HUES64 (cell line): ENCODE data around the gene TMCC1.

Source experiments
- H3K27ac ChIP-seq: 2 replicates; pipeline ENCODE4 v1.7.0; 2013; ENCODE audit warnings: low read depth, low read length, inconsistent platforms
- H3K27me3 ChIP-seq: 2 replicates; pipeline ENCODE4 v1.6.1; 2013; ENCODE audit warnings: mild to moderate bottlenecking, low read length; ENCODE audit not compliant: insufficient read depth
- H3K36me3 ChIP-seq: 2 replicates; pipeline ENCODE4 v1.6.1; 2013; ENCODE audit warnings: mild to moderate bottlenecking, low read length; ENCODE audit not compliant: insufficient read depth
- H3K4me1 ChIP-seq: 2 replicates; pipeline ENCODE4 v1.6.1; 2013; ENCODE audit warnings: mild to moderate bottlenecking, low read length, moderate library complexity; ENCODE audit not compliant: insufficient read depth
- H3K4me3 ChIP-seq: 2 replicates; pipeline ENCODE4 v1.5.1; 2013; ENCODE audit warnings: mild to moderate bottlenecking, low read length, moderate library complexity
- H3K9ac ChIP-seq: 2 replicates; pipeline ENCODE4 v1.6.1; 2013; ENCODE audit warnings: mild to moderate bottlenecking, low read depth, low read length
- H3K9me3 ChIP-seq: 2 replicates; pipeline ENCODE4 v1.6.1; 2013; ENCODE audit warnings: low read depth, low read length; ENCODE audit not compliant: insufficient read depth
- WGBS: fragments of 150-250, 120-280 bp; methylation state at CpG from one replicate; pipeline ENCODE4 v1.1.7; 2013; ENCODE audit warnings: missing lambda C conversion rate; 5-methylcytosine and 5-hydroxymethylcytosine counted together

TMCC1 gene

DNA sequence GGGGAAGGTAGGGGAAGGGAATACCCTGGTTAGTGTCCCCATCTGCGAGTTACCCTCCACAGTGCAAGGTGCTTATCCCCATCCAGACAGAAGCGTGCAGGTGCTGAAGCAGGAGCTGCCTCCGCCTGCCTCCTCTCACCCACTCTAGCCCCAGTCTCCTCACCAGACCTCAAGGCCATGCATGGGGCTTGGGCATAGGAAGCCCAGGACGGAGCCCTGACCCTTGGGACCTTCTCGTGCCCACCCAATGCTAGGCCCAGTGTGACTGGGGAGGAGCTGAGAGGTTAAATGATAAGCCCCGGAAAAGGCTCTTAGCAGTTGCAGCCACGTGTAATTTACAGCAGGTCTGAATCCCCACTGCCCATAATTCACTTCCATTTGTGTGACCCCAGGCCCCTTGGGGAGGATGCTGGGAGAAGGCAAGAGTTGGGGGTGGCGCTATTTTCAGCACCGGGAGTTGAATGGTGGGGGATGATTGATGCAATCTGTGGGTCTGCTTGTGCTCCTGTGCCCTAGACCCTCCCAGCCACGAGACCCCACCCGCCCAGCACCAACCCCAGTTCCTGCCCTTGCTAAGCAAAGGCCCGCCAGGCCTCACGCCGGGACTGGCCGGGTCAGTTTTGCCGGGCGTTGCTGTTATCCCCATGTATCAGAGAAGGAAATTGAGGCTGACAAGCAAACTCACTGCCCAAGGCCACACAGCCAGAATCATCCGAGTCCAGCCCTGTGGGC lies 272.5 kb downstream of the TMCC1 start:
- WGBS, result 89% methylated on average over 18 of the region's 18 CpGs
- Histone ChIP-seq H3K9me3 (no peaks in the 10 kb centered on the region), H3K27me3 (no peaks in the 10 kb centered on the region), H3K36me3 (no peaks in the 10 kb centered on the region), H3K9ac (no peak overlapping the region), H3K27ac (no peak overlapping the region), H3K4me3 (no peak overlapping the region), H3K4me1 (peaks cover under 1% of the 10 kb centered on the region)

DNA sequence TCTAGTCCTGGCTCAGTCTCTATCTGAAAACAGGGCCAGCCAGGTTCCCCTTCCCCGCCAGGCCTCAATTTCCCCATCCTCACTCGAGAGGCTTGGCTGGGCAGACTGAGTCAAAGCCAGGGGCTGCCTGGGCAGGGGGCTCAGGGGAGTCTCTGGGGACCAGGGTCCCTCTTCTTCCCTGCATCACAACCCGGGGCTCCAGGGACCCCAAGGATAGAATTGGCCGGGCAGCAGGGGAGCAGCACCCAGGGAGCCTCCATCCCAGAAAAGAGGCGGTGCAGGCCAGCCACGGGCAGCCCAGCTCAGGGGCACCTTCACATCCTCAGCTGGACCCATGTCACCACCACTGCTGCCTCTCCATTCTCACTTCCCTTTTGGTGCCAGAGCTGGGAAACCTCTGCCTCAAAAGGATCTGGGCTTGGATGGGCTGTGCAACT lies 273.8 kb downstream of the TMCC1 start:
- Histone ChIP-seq H3K4me1 (no peaks in the 10 kb centered on the region), H3K4me3 (no peak overlapping the region), H3K9ac (no peak overlapping the region), H3K27ac (no peak overlapping the region), H3K9me3 (no peaks in the 10 kb centered on the region), H3K27me3 (no peaks in the 10 kb centered on the region), H3K36me3 (no peaks in the 10 kb centered on the region)
- WGBS, result 94% methylated on average over 6 of the region's 6 CpGs

- H3K27me3 ChIP-seq, result no peaks in the 10 kb centered on the region
- H3K4me1 ChIP-seq, result no peaks in the 10 kb centered on the region
- no peaks in the 10 kb centered on the region for H3K36me3 ChIP-seq
- H3K9me3 ChIP-seq, result no peaks in the 10 kb centered on the region
- H3K27ac ChIP-seq, result no peak overlapping the region
- H3K9ac ChIP-seq, result no peak overlapping the region
- H3K4me3 ChIP-seq, result no peak overlapping the region
- WGBS, result 86% methylated on average over 23 of the region's 23 CpGs
These were observed 274.4 kb downstream of the TMCC1 start for GRCh38 chr3:129618901-129619671.

- no peaks in the 10 kb centered on the region for H3K9me3 ChIP-seq
- no peaks in the 10 kb centered on the region for H3K36me3 ChIP-seq
- no peak overlapping the region for H3K9ac ChIP-seq
- H3K27me3 ChIP-seq, result no peaks in the 10 kb centered on the region
- 81% methylated on average over 15 of the region's 15 CpGs for WGBS
- H3K27ac ChIP-seq, result no peak overlapping the region
- H3K4me3 ChIP-seq, result no peak overlapping the region
- H3K4me1 ChIP-seq, result no peaks in the 10 kb centered on the region
These were observed 275.2 kb downstream of the TMCC1 start for GRCh38 chr3:129618186-129618820.

DNA sequence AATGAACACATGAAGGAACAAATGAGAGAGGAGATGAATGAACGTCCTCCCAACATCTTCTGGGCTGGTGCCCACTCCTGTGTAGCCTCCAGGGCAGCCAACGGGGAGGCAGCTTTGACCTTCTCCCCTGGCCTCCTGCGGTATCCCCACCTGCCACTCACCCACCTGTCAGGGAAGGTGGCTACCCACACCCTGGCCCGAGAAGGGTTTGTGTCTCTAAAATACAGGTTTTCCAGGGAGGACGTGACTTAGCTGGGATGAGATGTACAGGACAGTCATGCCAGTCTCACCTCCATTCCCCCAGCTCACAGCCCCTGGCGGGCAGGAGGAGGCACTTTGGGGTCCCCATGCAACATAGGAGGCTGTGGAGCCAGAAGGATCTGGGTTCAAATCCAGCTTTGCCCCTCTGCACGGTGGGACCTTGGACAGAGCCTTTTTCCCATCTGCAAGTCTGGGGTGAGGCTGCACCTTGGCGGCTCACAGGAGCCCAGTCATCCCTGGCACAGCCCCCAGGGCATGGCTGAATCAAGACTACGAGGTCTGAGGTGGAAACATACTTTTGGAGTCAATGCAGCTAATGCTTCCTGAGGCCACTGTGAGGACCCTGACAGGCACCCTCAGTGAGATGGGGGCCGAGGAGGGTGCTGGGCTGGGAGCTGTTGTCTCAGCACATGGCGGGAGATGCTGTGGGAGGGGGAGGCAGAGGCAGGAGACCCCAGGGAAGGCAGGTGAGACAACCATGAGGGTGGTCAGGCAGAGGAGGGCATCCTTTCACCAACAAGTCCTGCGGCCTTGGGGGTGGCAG lies 275.9 kb downstream of the TMCC1 start:
- Histone ChIP-seq H3K4me3 (no peak overlapping the region), H3K4me1 (no peaks in the 10 kb centered on the region), H3K27ac (no peak overlapping the region), H3K9ac (no peak overlapping the region), H3K36me3 (no peaks in the 10 kb centered on the region), H3K27me3 (no peaks in the 10 kb centered on the region), H3K9me3 (no peaks in the 10 kb centered on the region)
- 91% methylated on average over 11 of the region's 12 CpGs for WGBS

DNA sequence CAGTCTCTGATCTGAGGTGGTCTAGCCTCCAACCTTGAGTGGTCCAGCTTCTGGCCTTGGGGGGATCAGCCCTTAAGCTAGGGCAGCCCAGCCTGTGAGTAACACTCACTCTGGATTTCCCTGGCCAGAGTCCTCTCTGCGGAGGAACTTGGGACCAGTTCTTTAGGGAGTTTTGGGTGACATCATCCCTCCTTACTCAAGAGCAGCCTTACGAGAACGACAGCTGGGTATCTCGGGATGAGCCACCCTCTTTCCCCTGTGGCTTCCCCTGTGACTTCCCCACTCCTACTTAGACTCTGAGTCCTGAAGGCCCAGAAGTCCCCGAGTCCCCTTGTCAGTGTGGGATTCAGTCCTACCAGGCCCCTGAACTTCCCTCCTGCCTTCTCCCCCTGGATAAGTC lies 276.8 kb downstream of the TMCC1 start:
- Histone ChIP-seq H3K9me3 (no peaks in the 10 kb centered on the region), H3K9ac (no peak overlapping the region), H3K27me3 (no peaks in the 10 kb centered on the region), H3K36me3 (no peaks in the 10 kb centered on the region), H3K4me3 (no peak overlapping the region), H3K27ac (no peak overlapping the region), H3K4me1 (peaks cover 8% of the 10 kb centered on the region)
- WGBS, result 89% methylated on average over 5 of the region's 5 CpGs

- H3K9ac ChIP-seq, result no peak overlapping the region
- H3K27ac ChIP-seq, result no peak overlapping the region
- peaks cover 12% of the 10 kb centered on the region for H3K4me1 ChIP-seq
- no peaks in the 10 kb centered on the region for H3K36me3 ChIP-seq
- no peaks in the 10 kb centered on the region for H3K9me3 ChIP-seq
- H3K4me3 ChIP-seq, result no peak overlapping the region
- WGBS, result 81% methylated on average over 8 of the region's 8 CpGs
- no peaks in the 10 kb centered on the region for H3K27me3 ChIP-seq
These were observed 277.2 kb downstream of the TMCC1 start for GRCh38 chr3:129616291-129616690.

GRCh38 chr3:129615751-129616281 lies 277.7 kb downstream of the TMCC1 start:
- Histone ChIP-seq H3K4me1 (peaks cover 14% of the 10 kb centered on the region), H3K27ac (no peak overlapping the region), H3K4me3 (no peak overlapping the region), H3K9me3 (no peaks in the 10 kb centered on the region), H3K27me3 (no peaks in the 10 kb centered on the region), H3K36me3 (no peaks in the 10 kb centered on the region), H3K9ac (no peak overlapping the region)
- 89% methylated on average over 8 of the region's 8 CpGs for WGBS

- Histone ChIP-seq H3K4me1 (peaks cover 14% of the 10 kb centered on the region), H3K27ac (no peak overlapping the region), H3K4me3 (no peak overlapping the region), H3K27me3 (no peaks in the 10 kb centered on the region), H3K9ac (no peak overlapping the region), H3K9me3 (no peaks in the 10 kb centered on the region), H3K36me3 (no peaks in the 10 kb centered on the region)
- WGBS, result 72% methylated on average over 5 of the region's 5 CpGs
These were observed 278.6 kb downstream of the TMCC1 start for GRCh38 chr3:129614927-129615363.

DNA sequence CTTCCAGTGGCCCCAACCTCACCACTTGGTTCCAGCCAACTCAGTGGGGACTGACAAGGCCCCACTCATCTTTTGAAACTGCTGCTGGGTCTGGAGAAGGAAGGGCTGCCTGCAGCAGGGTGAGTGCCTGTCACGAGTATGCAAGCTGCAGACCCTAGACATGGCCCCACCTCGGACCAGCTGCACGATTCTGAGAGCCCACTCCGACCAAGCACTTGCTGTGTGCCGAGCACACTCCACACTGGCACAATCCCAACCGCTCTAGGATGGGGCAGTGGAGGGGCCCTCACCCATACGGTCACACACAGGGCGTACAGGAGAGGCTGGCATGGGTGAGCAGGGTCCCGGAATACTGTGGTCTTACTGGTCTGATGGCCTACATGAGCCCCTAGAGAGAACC lies 279.1 kb downstream of the TMCC1 start:
- H3K27ac ChIP-seq, result no peak overlapping the region
- H3K27me3 ChIP-seq, result no peaks in the 10 kb centered on the region
- no peaks in the 10 kb centered on the region for H3K36me3 ChIP-seq
- 98% methylated on average over 9 of the region's 9 CpGs for WGBS
- H3K4me3 ChIP-seq, result no peak overlapping the region
- peaks cover 14% of the 10 kb centered on the region for H3K4me1 ChIP-seq
- H3K9me3 ChIP-seq, result no peaks in the 10 kb centered on the region
- H3K9ac ChIP-seq, result no peak overlapping the region
